Gastroesophageal sphincter (tissue), 3 donors: ENCODE data around the gene SNCA.

Experiments used
- POLR2A ChIP-seq, 2 donors: fragments of 450-650 bp; IDR thresholded peaks; one replicate each; pipeline ENCODE4 v1.6.1; 2017; ENCODE audit warnings: antibody characterized with exemption in 2 of 2, mild to moderate bottlenecking in 2 of 2, moderate library complexity in 1 of 2
- TF ChIP-seq, protein P1 (sequence below), 4 experiments: fragments of 200-600 bp in 2 of 4; fragments of 450-650 bp in 2 of 4; sonication (generic) in 1 of 4; IDR thresholded peaks; one replicate each; pipeline ENCODE4 v1.5.1; 2017 to 2019; ENCODE audit warnings: antibody characterized with exemption in 4 of 4, mild to moderate bottlenecking in 2 of 4, moderate library complexity in 2 of 4

GRCh38 chr4:89797117-89797516 is 39.8 kb downstream of the SNCA start:
- TF ChIP-seq, protein P1, sequence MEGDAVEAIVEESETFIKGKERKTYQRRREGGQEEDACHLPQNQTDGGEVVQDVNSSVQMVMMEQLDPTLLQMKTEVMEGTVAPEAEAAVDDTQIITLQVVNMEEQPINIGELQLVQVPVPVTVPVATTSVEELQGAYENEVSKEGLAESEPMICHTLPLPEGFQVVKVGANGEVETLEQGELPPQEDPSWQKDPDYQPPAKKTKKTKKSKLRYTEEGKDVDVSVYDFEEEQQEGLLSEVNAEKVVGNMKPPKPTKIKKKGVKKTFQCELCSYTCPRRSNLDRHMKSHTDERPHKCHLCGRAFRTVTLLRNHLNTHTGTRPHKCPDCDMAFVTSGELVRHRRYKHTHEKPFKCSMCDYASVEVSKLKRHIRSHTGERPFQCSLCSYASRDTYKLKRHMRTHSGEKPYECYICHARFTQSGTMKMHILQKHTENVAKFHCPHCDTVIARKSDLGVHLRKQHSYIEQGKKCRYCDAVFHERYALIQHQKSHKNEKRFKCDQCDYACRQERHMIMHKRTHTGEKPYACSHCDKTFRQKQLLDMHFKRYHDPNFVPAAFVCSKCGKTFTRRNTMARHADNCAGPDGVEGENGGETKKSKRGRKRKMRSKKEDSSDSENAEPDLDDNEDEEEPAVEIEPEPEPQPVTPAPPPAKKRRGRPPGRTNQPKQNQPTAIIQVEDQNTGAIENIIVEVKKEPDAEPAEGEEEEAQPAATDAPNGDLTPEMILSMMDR (IDR thresholded peaks at IDR 0.05) = no peak
- no peak for TF ChIP-seq POLR2A (IDR thresholded peaks at IDR 0.05)
